Calu3 (cell line): ENCODE measurements around the gene FAM81A. TPM values are rescaled to one million over a fixed set of nuclear protein-coding genes. Genes with fewer than 3 reads are reported as not detected.

ENCODE experiments used
- BruUV-seq: library from RNA; stranded (reverse); fragments of 400-500 nt; replicated peaks from 2 replicates; lab custom pipeline; 2021; lab: Mats Ljungman, UMichigan
- CTCF ChIA-PET: fragments of 300-600 bp; sonication (Branson Sonifier 250); formaldehyde crosslinking; loops from one replicate; lab custom pipeline; 2022; ENCODE audit warnings: antibody characterized with exemption; lab: Charles Lee
- DNase-seq: peaks from one replicate; pipeline ENCODE4 v3.0.0; 2022
- H3K27ac Mint-ChIP-seq: one replicate; pipeline ENCODE4 v1.8.0; 2022; ENCODE audit warnings: mixed read lengths; ENCODE audit not compliant: unreplicated experiment
- H3K27me3 Mint-ChIP-seq: one replicate; pipeline ENCODE4 v1.8.0; 2022; ENCODE audit warnings: mixed read lengths; ENCODE audit not compliant: unreplicated experiment
- H3K36me3 Mint-ChIP-seq: one replicate; pipeline ENCODE4 v1.8.0; 2022; ENCODE audit warnings: mild to moderate bottlenecking, moderate library complexity, mixed read lengths; ENCODE audit not compliant: insufficient read depth, unreplicated experiment
- H3K4me1 Mint-ChIP-seq: one replicate; pipeline ENCODE4 v1.8.0; 2022; ENCODE audit warnings: mild to moderate bottlenecking, low read depth, mixed read lengths; ENCODE audit not compliant: unreplicated experiment
- H3K4me3 Mint-ChIP-seq: one replicate; pipeline ENCODE4 v1.8.0; 2022; ENCODE audit warnings: mild to moderate bottlenecking, low read depth, moderate library complexity, mixed read lengths; ENCODE audit not compliant: unreplicated experiment
- H3K9me3 Mint-ChIP-seq: one replicate; pipeline ENCODE4 v1.8.0; 2022; ENCODE audit warnings: low read depth, mixed read lengths; ENCODE audit not compliant: unreplicated experiment
- CTCF ChIP-seq: fragments of 200-600 bp; IDR thresholded peaks from one replicate; pipeline ENCODE4 v1.8.0; 2022; ENCODE audit warnings: antibody characterized with exemption; ENCODE audit not compliant: unreplicated experiment
- intact Hi-C: fragments of 100-400 bp; cut with micrococcal nuclease; formaldehyde crosslinking; loops from one replicate; pipeline ENCODE4 v1.10.0; 2022; ENCODE audit not compliant: unreplicated experiment
- total RNA-seq: library from RNA; stranded (reverse); gene quantifications from 2 replicates; pipeline ENCODE4 v1.2.3, GENCODE V29; 2022

The FAM81A gene
- total RNA-seq, 1 experiment from 2014 or later, result 16.0 TPM

GRCh38 chr15:59562448-59563186 is 124.6 kb downstream of the FAM81A start:
- TF ChIP-seq CTCF, result no peak
- CTCF ChIA-PET, result interaction anchor here (1.0 kb wide), 2 partner anchors 26 to 29 kb away, joined by 3 to 4 read pairs; no protein-coding TSS in a partner anchor
- intact Hi-C loops, result no loop called here

DNA sequence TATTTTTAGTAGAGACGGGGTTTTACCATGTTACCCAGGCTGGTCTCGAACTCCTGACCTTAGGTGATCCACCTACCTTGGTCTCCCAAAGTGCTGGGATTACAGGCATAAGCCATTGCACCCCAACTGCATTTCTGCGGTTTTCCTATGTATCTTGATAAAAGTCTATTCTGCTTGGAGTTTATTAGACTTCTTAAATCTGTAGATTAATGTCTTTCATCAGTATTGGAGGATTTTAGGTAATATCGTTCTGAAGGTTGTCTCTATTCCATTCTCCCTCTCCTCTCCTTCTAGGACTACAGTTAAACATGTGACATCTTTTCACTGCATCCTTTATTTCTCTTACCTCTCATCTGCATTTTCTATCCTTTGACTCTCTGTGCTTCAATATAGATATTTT is 127.3 kb downstream of the FAM81A start:
- Mint-ChIP-seq H3K4me3 (no peak overlapping the region), H3K9me3 (no peaks in the 10 kb centered on the region), H3K4me1 (peaks cover 27% of the 10 kb centered on the region), H3K36me3 (no peaks in the 10 kb centered on the region), H3K27ac (no peak overlapping the region), H3K27me3 (no peaks in the 10 kb centered on the region)
- intact Hi-C loops, result no loop called here
- CTCF ChIA-PET, result no interaction called here
- no peak for DNase-seq
- no TSS peak for BruUV-seq
- TF ChIP-seq CTCF, result no peak

More at GRCh38 chr15:59562448-59563186, 124.6 kb downstream of the FAM81A start:
- Mint-ChIP-seq H3K27ac (no peak overlapping the region), H3K4me1 (peaks cover 6% of the 10 kb centered on the region), H3K9me3 (no peaks in the 10 kb centered on the region), H3K36me3 (no peaks in the 10 kb centered on the region), H3K27me3 (no peaks in the 10 kb centered on the region), H3K4me3 (no peak overlapping the region)
- no TSS peak for BruUV-seq
- DNase-seq, result no peak

DNA sequence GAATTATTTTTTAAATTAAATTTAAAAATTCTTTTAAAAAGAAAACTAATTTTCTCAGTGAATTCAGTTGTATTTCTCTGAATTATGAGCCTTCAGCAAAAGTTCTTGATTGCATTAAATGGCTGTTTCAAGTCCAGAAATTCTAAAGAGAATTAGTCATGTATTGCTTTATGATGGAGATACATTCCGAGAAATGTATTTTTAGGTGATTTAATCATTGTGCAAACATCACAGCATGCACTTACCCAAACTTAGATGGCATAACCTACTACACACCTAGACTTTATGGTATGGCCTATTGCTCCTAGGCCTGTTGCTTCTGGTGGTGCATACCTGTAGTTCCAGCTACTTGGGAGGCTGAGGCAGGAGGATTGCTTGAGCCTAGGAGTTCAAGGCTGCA is 129.3 kb downstream of the FAM81A start:
- no peaks in the 10 kb centered on the region for H3K9me3 Mint-ChIP-seq
- TF ChIP-seq CTCF, result no peak
- intact Hi-C loops, result no loop called here
- CTCF ChIA-PET, result interaction anchor here (0.8 to 1.7 kb wide), 3 partner anchors 11 to 28 kb away, joined by 4 to 8 read pairs (median 8); no protein-coding TSS in a partner anchor
- no peak overlapping the region for H3K4me3 Mint-ChIP-seq
- H3K27me3 Mint-ChIP-seq, result no peaks in the 10 kb centered on the region
- H3K4me1 Mint-ChIP-seq, result peaks cover 34% of the 10 kb centered on the region
- H3K27ac Mint-ChIP-seq, result no peak overlapping the region
- BruUV-seq, result no TSS peak
- no peak for DNase-seq
- H3K36me3 Mint-ChIP-seq, result no peaks in the 10 kb centered on the region

GRCh38 chr15:59569477-59569876 is 131.5 kb downstream of the FAM81A start:
- no peak for TF ChIP-seq CTCF
- no TSS peak for BruUV-seq
- no peaks in the 10 kb centered on the region for H3K36me3 Mint-ChIP-seq
- CTCF ChIA-PET, result interaction anchor here (0.6 to 1.4 kb wide), 3 partner anchors 37 to 61 kb away, joined by 3 to 5 read pairs (median 4); partner anchors contain the start of gene GCNT3
- peak overlapping the region; percentile 95 for H3K27ac Mint-ChIP-seq
- peaks cover 44% of the 10 kb centered on the region for H3K4me1 Mint-ChIP-seq
- intact Hi-C loops, result loop anchor here (2.0 kb wide), 1 partner anchor 17 kb away; no protein-coding TSS in a partner anchor
- DNase-seq, result no peak
- no peak overlapping the region for H3K4me3 Mint-ChIP-seq
- H3K27me3 Mint-ChIP-seq, result no peaks in the 10 kb centered on the region
- no peaks in the 10 kb centered on the region for H3K9me3 Mint-ChIP-seq
